ENCODE measurements around the gene CRYBG3. TPM values are rescaled to one million over a fixed set of nuclear protein-coding genes. Genes with fewer than 3 reads are reported as not detected.
"Not testable (repeated sequence)": the region's sequence is repeated elsewhere in the genome, so short reads cannot be mapped to it uniquely, and the experiment has no call there.

The CRYBG3 gene
- total RNA-seq, 1 donor from 2014 or later, result 43.2 TPM

GRCh38 chr3:97899331-97899730 is 77.5 kb downstream of the CRYBG3 start:
- DNase-seq, result no peak

- peak; percentile 44 for DNase-seq
Measured at GRCh38 chr3:97901313-97902248, 79.8 kb downstream of the CRYBG3 start.

GRCh38 chr3:97909830-97910229 is 88.0 kb downstream of the CRYBG3 start:
- DNase-seq, result not testable (repeated sequence)

- DNase-seq, result not testable (repeated sequence)
Measured at GRCh38 chr3:97910236-97910831, 88.5 kb downstream of the CRYBG3 start.

- no peak for DNase-seq
Measured at GRCh38 chr3:97910931-97911351, 89.1 kb downstream of the CRYBG3 start.

GRCh38 chr3:97911459-97911858 is 89.6 kb downstream of the CRYBG3 start:
- DNase-seq, result no peak

- peak; percentile 55 for DNase-seq
Measured at GRCh38 chr3:97914388-97914787, 92.6 kb downstream of the CRYBG3 start.

GRCh38 chr3:97916576-97916975 is 94.8 kb downstream of the CRYBG3 start:
- no peak for DNase-seq

- peak; percentile 38 for DNase-seq
Measured at GRCh38 chr3:97917813-97918536, 96.2 kb downstream of the CRYBG3 start.

- no peak for DNase-seq
Measured at GRCh38 chr3:97927704-97928103, 105.9 kb downstream of the CRYBG3 start.

GRCh38 chr3:97928986-97929385 is 107.2 kb downstream of the CRYBG3 start:
- DNase-seq, result no peak

- DNase-seq, result no peak
Measured at GRCh38 chr3:97930018-97930417, 108.2 kb downstream of the CRYBG3 start.

GRCh38 chr3:97931218-97931617 is 109.4 kb downstream of the CRYBG3 start:
- DNase-seq, result no peak

GRCh38 chr3:97932387-97932801 is 110.6 kb downstream of the CRYBG3 start:
- no peak for DNase-seq

- no peak for DNase-seq
Measured at GRCh38 chr3:97934980-97935695, 113.3 kb downstream of the CRYBG3 start.

GRCh38 chr3:97935842-97936241 is 114.0 kb downstream of the CRYBG3 start:
- no peak for DNase-seq

- no peak for DNase-seq
Measured at GRCh38 chr3:97937205-97937604, 115.4 kb downstream of the CRYBG3 start.

GRCh38 chr3:97938444-97938843 is 116.6 kb downstream of the CRYBG3 start:
- DNase-seq, result no peak

- DNase-seq, result no peak
Measured at GRCh38 chr3:97939401-97939800, 117.6 kb downstream of the CRYBG3 start.

GRCh38 chr3:97940034-97940433 is 118.2 kb downstream of the CRYBG3 start:
- peak; percentile 46 for DNase-seq

- no peak for DNase-seq
Measured at GRCh38 chr3:97942801-97943546, 121.2 kb downstream of the CRYBG3 start.

All from dermis blood vessel endothelial cell (primary cell).